K562 (cell line): Measurements from ENCODE around the gene PCBP4. TPM values are rescaled to one million over a fixed set of nuclear protein-coding genes. Genes with fewer than 3 reads are reported as not detected.

ENCODE experiments used
- ATAC-seq: fragments of 200-7000 bp; cut with Tn5 transposase; 3 replicates; pipeline ENCODE4 v1.9.1; 2020; ENCODE audit warnings: moderate library complexity
- BruUV-seq: library from RNA; stranded (reverse); fragments of 400-500 nt; replicated peaks from 2 replicates; lab custom pipeline; 2021; lab: Mats Ljungman, UMichigan
- CTCF ChIA-PET: fragments of 300-600 bp; formaldehyde crosslinking; extraction: SDS; loops from one replicate; lab custom pipeline; 2021; ENCODE audit warnings: low intra/inter-chr PET ratio; lab: Yijun Ruan, JAX
- POLR2A ChIA-PET: fragments of 300-600, 350-650 bp; sonication (Branson Sonifier 250); formaldehyde crosslinking; extraction: SDS; loops from one replicate; lab custom pipeline; 2021; ENCODE audit warnings: antibody characterized with exemption, inconsistent platforms; lab: Yijun Ruan, JAX
- DNase-seq, 4 experiments: peaks; one replicate each; pipeline versions ENCODE4 v3.0.0 to v3.0.0-alpha.2; 2011 to 2018; ENCODE audit warnings: low spot score in 3 of 4, mixed read lengths in 3 of 4; ENCODE audit errors: extremely low read depth in 1 of 4
- FAIRE-seq: peaks from 2 replicates; lab custom pipeline; 2011; peaks lifted over from hg19 to GRCh38; lab: Jason Lieb, UNC
- H2AFZ ChIP-seq: 2 replicates; pipeline ENCODE4 v1.6.0; 2011; ENCODE audit warnings: low read depth, low read length, control low read depth, inconsistent platforms
- H3K27ac ChIP-seq: fragments of 200-600 bp; 3 replicates; pipeline ENCODE4 v1.8.0; 2011; ENCODE audit warnings: low read depth, mild to moderate bottlenecking, control low read depth, inconsistent platforms, low read length, moderate library complexity, mixed read lengths; ENCODE audit errors: extremely low read depth
- H3K27me3 ChIP-seq, 2 experiments: fragments of 300-600 bp in 1 of 2; 2 replicates in 1 of 2; 3 replicates in 1 of 2; pipeline versions ENCODE4 v1.6.0 to v1.8.0; 2011; ENCODE audit warnings: inconsistent platforms in 2 of 2, low read length in 2 of 2, mild to moderate bottlenecking in 1 of 2, mixed read lengths in 1 of 2, moderate library complexity in 1 of 2; ENCODE audit not compliant: control insufficient read depth in 2 of 2, insufficient read depth in 2 of 2
- H3K36me3 ChIP-seq: fragments of 300-600 bp; 3 replicates; pipeline ENCODE4 v1.8.0; 2011; ENCODE audit warnings: mild to moderate bottlenecking, low read length, inconsistent platforms; ENCODE audit not compliant: control insufficient read depth, insufficient read depth
- H3K4me1 ChIP-seq, 2 experiments: fragments of 200-600 bp in 1 of 2; replicated peaks in 1 of 2; 2 replicates in 1 of 2; 3 replicates in 1 of 2; pipeline versions ENCODE4 v1.5.1 to v1.8.0; 2011; ENCODE audit warnings: inconsistent platforms in 2 of 2, low read length in 2 of 2, mild to moderate bottlenecking in 1 of 2, mixed read lengths in 1 of 2, moderate library complexity in 1 of 2; ENCODE audit not compliant: control insufficient read depth in 2 of 2, insufficient read depth in 2 of 2
- H3K4me2 ChIP-seq: 2 replicates; pipeline ENCODE4 v1.6.1; 2011; ENCODE audit warnings: low read length, control low read depth, inconsistent platforms, mixed read lengths; ENCODE audit not compliant: insufficient read depth
- H3K4me3 ChIP-seq: fragments of 200-600 bp; sonication (generic), shearing (Covaris generic); 2 replicates; pipeline ENCODE4 v1.5.1; 2016; ENCODE audit warnings: control low read depth, inconsistent platforms
- H3K79me2 ChIP-seq: fragments of 200-600 bp; 3 replicates; pipeline ENCODE4 v1.8.0; 2011; ENCODE audit warnings: low read length, inconsistent platforms; ENCODE audit not compliant: control insufficient read depth, insufficient read depth
- H3K9ac ChIP-seq, 2 experiments: 2 replicates each; pipeline versions ENCODE4 v1.6.0 to v1.6.1; 2011; ENCODE audit warnings: low read depth in 2 of 2, low read length in 2 of 2, control low read depth in 1 of 2, inconsistent platforms in 1 of 2, mild to moderate bottlenecking in 1 of 2, mixed read lengths in 1 of 2; ENCODE audit not compliant: insufficient read depth in 1 of 2
- H3K9me1 ChIP-seq: one replicate; pipeline ENCODE4 v1.6.0; 2011; ENCODE audit warnings: inconsistent platforms, mild to moderate bottlenecking, low read length, moderate library complexity; ENCODE audit not compliant: control insufficient read depth, insufficient read depth
- H3K9me3 ChIP-seq: replicated peaks from 2 replicates; pipeline ENCODE4 v1.5.1; 2011; ENCODE audit warnings: low read depth, low read length, inconsistent platforms; ENCODE audit not compliant: control insufficient read depth, insufficient read depth
- H4K20me1 ChIP-seq: replicated peaks from 2 replicates; pipeline ENCODE4 v1.6.1; 2011; ENCODE audit warnings: low read length, inconsistent platforms, mixed read lengths; ENCODE audit not compliant: control insufficient read depth, insufficient read depth
- CBX8 ChIP-seq: fragments of 200-600 bp; sonication (generic); IDR thresholded peaks from 2 replicates; pipeline ENCODE4 v1.6.1; 2012; ENCODE audit warnings: borderline replicate concordance, mixed run types, low read depth, mild to moderate bottlenecking, moderate library complexity, mixed read lengths, low read length, control low read depth, inconsistent platforms; ENCODE audit not compliant: poor library complexity, severe bottlenecking; ENCODE audit errors: extremely low read depth
- DNMT1 ChIP-seq: fragments of 450-650 bp; IDR thresholded peaks from 2 replicates; pipeline ENCODE4 v1.6.1; 2016; ENCODE audit warnings: antibody characterized with exemption, mild to moderate bottlenecking
- MED1 ChIP-seq: sonication (generic); formaldehyde crosslinking; IDR thresholded peaks from 2 replicates; pipeline ENCODE4 v1.8.1; 2023; ENCODE audit warnings: missing genetic modification reagents, borderline replicate concordance
- MTA1 ChIP-seq: fragments of 450-650 bp; IDR thresholded peaks from 2 replicates; pipeline ENCODE4 v1.6.1; 2017; ENCODE audit warnings: borderline replicate concordance
- NFRKB ChIP-seq: fragments of 450-650 bp; IDR thresholded peaks from 2 replicates; pipeline ENCODE4 v1.6.1; 2016; ENCODE audit warnings: low read depth
- YY1 ChIP-seq, 3 experiments: IDR thresholded peaks; 2 replicates each; pipeline ENCODE4 v1.6.1; 2011; ENCODE audit warnings: low read length in 2 of 3, mild to moderate bottlenecking in 2 of 3, moderate library complexity in 2 of 3, borderline replicate concordance in 1 of 3, control low read depth in 1 of 3, low read depth in 1 of 3; ENCODE audit not compliant: insufficient read depth in 3 of 3, insufficient replicate concordance in 2 of 3, control insufficient read depth in 1 of 3, insufficient read length in 1 of 3; ENCODE audit errors: extremely low read depth in 1 of 3
- ZNF584 ChIP-seq: fragments of 200-800 bp; sonication (Bioruptor generic); IDR thresholded peaks from 2 replicates; pipeline ENCODE4 v1.6.1; 2016; ENCODE audit warnings: low read depth, mild to moderate bottlenecking, missing genetic modification characterization, missing compliant biosample characterization
- ZNF586 ChIP-seq: fragments of 450-650 bp; formaldehyde crosslinking; conservative IDR thresholded peaks from 2 replicates; pipeline ENCODE4 v1.4.0; 2020; ENCODE audit warnings: mild to moderate bottlenecking, moderate library complexity
- WGBS: fragments of 100-300 bp; shearing (Covaris generic); methylation state at CpG from one replicate; pipeline ENCODE4 v1.1.6; 2016; ENCODE audit warnings: low coverage, mixed read lengths; ENCODE audit not compliant: insufficient coverage; ENCODE audit errors: missing lambda C conversion rate; 5-methylcytosine and 5-hydroxymethylcytosine counted together
- in situ Hi-C: fragments of 300-500 bp; cut with MboI; formaldehyde crosslinking; loops from 4 replicates; pipeline ENCODE4 v1.15.0; 2018; ENCODE audit warnings: inconsistent platforms, mixed read lengths
- intact Hi-C: fragments of 100-400 bp; cut with micrococcal nuclease; formaldehyde crosslinking; loops from 2 replicates; pipeline ENCODE4 v1.14.2; 2022
- polyA plus RNA-seq, 8 experiments: library from polyadenylated mRNA; depleted of rRNA in 4 of 8; stranded (reverse) in 5 of 8; unstranded in 3 of 8; fragments of >200 nt; fragmentation: Nextera tagmentation in 2 of 8; fragmentation: Illumina TruSeq in 1 of 8; extraction: Ambion mirVana in 2 of 8; extraction: Trizol in 1 of 8; gene quantifications; 2 replicates each; pipeline versions ENCODE4 v1.2.1 to v1.2.3, GENCODE V29; 2011 to 2014; ENCODE audit warnings: inconsistent platforms in 1 of 8, missing spikeins in 1 of 8
- total RNA-seq, 7 experiments: library from RNA; depleted of rRNA in 6 of 7; stranded (reverse); fragments of >200 nt in 6 of 7; fragmentation: Illumina TruSeq in 2 of 7; extraction: Trizol in 2 of 7; gene quantifications; 2 replicates each; pipeline versions ENCODE4 v1.2.1 to v1.2.3, GENCODE V29; 2011 to 2021; ENCODE audit warnings: low replicate concordance in 1 of 7
- TF ChIP-seq, protein P1 (sequence below): fragments of 200-800 bp; sonication (Bioruptor generic); IDR thresholded peaks from 2 replicates; pipeline ENCODE4 v1.6.1; 2017; ENCODE audit warnings: missing genetic modification characterization, missing compliant biosample characterization

The PCBP4 gene
- total and polyA plus RNA-seq, 9 of the 15 experiments (the other 6 are each of a cell fraction or from before 2014, with no cell fraction given) = 0.06 to 5.8 (median 2.6) TPM

DNA sequence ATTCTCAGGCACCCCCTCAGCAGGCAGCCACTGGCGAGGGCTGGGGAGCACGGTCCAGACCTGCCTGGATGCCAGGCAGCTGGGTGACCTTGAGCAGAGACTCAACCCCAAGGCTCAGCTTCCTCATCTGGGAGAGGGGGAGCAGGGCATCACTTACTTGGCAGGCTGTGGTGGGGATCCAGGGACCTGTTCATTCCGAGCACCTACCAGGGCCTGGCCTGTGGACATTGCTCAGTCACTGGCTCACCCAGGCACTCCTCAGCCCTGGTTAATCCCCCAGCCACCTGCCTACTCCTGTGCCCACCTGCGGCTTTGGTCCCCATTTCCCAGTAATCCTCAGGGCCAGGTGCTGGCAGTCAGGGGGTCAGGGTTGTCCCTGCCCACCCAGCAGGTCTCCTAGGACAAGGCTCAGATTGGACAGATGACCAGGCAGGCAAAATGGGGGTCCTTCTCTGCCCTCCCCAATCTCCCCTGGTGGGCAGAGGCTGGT, 37.7 kb upstream of the PCBP4 start:
- Histone ChIP-seq H3K36me3 (no peaks in the 10 kb centered on the region), H3K9ac (peak overlapping the region in 1 of 2 experiments; percentile 69; a peak in 1 of 4 replicates), H3K79me2 (no peaks in the 10 kb centered on the region), H4K20me1 (no peaks in the 10 kb centered on the region), H3K4me2 (no peak overlapping the region), H3K27ac (no peak overlapping the region), H3K4me1 (peaks cover 22 to 36% of the 10 kb centered on the region in 2 experiments), H3K27me3 (no peaks in the 10 kb centered on the region), H2AFZ (no peak overlapping the region), H3K9me1 (no peaks in the 10 kb centered on the region), H3K4me3 (no peak overlapping the region), H3K9me3 (no peaks in the 10 kb centered on the region)
- no TSS peak for BruUV-seq
- in situ Hi-C loops = loop anchor here (5.0 to 25.0 kb wide), 2 partner anchors 122 to 382 kb away; no protein-coding TSS in a partner anchor
- WGBS = 87% methylated on average over 3 of the region's 4 CpGs
- ChIA-PET POLR2A (interaction anchor here (1.1 to 1.2 kb wide), 2 partner anchors 12 to 14 kb away, joined by 4 read pairs; no protein-coding TSS in a partner anchor), CTCF (interaction anchor here (0.7 to 5.3 kb wide), 2 partner anchors 118 to 139 kb away, joined by 3 to 36 read pairs; no protein-coding TSS in a partner anchor)
- no peak for DNase-seq
- intact Hi-C loops = loop anchor here (5.0 kb wide), 5 partner anchors 47 to 442 kb away; partner anchors contain the start of genes GLYCTK and SEMA3G
- no peak for ATAC-seq
- TF ChIP-seq MED1 (CRISPR knock-in tag) (no peak), ZNF586 (no peak), CBX8 (no peak), ZNF584 (CRISPR knock-in tag) (no peak), NFRKB (no peak), YY1 (IDR thresholded peaks at IDR 0.05; ENCODE audit: borderline replicate concordance in 1 of 3, control insufficient read depth in 1 of 3, extremely low read depth in 1 of 3, insufficient read depth in 3 of 3, insufficient read length in 1 of 3, insufficient replicate concordance in 2 of 3, low read depth in 1 of 3, low read length in 2 of 3) (no peak), MTA1 (no peak), DNMT1 (no peak)
- TF ChIP-seq, protein P1, sequence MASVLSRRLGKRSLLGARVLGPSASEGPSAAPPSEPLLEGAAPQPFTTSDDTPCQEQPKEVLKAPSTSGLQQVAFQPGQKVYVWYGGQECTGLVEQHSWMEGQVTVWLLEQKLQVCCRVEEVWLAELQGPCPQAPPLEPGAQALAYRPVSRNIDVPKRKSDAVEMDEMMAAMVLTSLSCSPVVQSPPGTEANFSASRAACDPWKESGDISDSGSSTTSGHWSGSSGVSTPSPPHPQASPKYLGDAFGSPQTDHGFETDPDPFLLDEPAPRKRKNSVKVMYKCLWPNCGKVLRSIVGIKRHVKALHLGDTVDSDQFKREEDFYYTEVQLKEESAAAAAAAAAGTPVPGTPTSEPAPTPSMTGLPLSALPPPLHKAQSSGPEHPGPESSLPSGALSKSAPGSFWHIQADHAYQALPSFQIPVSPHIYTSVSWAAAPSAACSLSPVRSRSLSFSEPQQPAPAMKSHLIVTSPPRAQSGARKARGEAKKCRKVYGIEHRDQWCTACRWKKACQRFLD (CRISPR knock-in tag) = no peak
- no peak for FAIRE-seq
